Activated gamma-delta T cell treated with Interleukin-2 at 50 U/mL for 16 hours (primary cell): ENCODE results near the gene RHOU.

Experiments used
- DNase-seq: peaks from one replicate; pipeline ENCODE4 v3.0.0-alpha.2; 2020

The RHOU gene

GRCh38 chr1:228739826-228740225, 4.5 kb downstream of the RHOU start:
- no peak for DNase-seq

DNA sequence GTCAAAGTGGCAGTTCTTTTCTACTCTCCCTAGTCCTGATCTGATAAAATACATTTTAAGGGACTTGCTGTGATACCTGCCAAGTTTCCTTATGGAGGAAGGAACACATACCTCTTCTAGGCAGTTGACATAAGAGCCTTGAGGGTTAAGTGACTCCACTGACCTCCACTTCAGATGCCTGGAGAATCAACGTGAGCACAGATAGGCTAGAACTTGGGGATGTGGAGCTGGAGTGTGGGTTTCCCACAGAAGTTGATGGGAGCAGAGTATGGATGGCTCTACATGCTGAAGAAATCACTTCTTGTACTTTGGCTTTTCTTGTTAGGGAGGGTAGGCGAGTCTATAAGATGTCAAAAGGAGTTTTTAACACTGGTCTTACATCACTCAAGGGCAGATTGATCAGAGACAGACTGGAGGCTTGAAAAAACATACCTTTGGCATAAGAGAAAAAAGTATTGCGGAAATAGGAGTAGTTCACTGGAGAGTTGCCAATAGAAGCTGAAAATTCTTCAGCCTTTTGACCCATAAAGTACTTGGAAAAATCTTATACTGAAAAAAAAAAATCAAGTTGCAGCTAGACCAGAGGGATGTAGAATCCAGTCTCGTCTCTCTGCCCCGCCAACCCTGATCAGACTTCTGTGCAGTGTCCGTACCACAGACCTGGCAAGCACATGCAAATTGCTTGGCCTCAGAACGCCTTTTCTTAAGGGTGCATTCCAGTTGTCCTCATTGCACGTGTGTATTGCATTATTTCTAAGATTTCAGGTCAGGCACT, 5.5 kb downstream of the RHOU start:
- DNase-seq, result no peak

DNA sequence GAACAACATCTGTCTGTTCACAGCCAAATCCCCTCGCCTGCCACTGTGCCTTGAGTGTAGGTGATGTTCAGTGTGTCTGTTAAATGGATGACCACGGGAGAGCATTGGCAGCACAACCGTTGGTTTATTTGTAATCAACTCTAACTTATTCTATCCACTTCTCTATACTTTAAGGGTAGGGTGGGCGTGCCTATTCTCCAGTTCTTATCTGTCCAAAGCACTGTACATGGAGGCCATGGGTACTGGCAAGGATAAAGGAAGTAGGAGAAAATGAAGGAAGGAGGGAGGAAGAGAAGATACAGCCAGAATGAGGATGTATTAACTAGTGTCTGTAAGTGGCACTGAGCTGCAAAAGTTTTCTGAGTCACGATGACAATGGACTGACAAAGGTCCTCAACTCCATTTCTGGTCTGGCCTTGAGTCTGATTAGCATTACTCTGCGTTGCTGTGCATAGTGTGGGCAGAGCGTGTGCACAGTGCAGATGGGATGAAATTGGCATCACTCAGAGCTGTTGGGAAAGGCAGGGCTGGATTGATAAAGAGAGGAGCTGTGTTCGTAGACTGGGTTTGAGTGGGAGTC, 7.1 kb downstream of the RHOU start:
- no peak for DNase-seq

- no peak for DNase-seq
Observed at GRCh38 chr1:228743405-228743804, 8.1 kb downstream of the RHOU start.

DNA sequence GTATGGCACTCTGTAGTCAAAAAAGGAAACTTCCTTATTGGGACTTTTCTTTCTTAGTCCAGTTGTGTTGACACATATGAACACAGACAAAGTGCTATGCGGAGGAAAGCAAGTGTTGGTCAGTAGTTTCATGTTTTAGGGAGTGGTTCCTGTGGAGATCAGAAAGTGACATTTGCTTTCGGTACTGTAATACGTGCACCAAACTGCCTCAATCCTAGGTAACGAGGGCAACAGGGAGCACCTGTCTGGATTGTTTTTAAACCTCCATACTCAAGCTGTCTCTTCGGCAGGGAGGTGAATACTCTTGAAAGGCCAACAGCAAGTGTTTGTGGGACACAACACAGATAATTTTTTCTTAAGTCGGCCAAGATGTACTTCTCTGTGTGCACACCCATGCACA, 9.1 kb downstream of the RHOU start:
- no peak for DNase-seq

GRCh38 chr1:228744918-228745317, 9.6 kb downstream of the RHOU start:
- no peak for DNase-seq

GRCh38 chr1:228745497-228745896, 10.2 kb downstream of the RHOU start:
- no peak for DNase-seq

DNA sequence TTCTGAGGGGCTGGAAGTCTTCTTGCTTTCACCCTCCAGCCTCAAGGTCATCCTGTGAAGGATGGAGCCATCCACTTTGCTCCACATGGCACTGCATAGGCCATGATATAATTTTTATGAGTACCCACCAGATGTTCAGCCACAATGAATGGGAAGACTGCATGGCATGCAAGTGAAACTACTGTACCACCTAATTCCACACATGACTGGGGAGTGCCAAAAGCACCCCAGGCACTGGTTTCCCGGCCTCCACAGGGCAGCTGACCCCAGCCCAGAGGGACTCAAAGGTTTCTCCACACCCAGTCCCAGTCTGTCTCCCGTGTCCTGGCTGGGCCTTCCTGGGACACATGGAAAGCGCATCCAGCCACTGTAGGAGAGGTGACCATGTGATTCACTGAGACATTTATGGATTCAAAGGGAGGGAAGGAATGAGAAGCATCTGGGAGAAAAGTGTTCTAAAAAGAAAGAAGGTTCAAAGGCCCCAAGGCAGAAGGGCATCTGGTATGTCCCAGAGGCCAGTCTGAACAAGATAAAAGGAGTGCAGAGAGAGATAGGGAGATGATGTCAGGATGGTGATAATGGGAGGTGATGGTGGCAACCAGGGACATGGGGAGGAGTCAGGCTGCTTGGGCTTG, 12.1 kb downstream of the RHOU start:
- no peak for DNase-seq

DNA sequence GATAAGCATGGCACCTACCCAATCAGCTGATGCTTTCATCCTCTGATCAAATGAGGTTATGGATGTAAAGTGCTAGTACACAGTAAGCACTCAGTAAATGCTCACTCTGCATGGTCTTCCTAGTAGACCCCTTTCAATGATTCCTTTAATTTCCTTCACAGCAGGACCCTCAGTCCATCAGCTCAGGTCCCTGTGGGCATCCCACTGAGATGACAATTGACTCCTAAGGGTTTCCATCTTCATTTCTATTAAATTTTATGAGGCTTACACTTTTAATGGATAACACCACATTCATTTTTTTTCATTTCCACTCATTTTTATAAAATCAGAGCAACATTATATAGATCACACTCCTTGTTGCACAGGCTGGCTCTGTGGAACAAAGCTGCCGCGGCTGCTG, 12.8 kb downstream of the RHOU start:
- no peak for DNase-seq

GRCh38 chr1:228748431-228748830, 13.2 kb downstream of the RHOU start:
- no peak for DNase-seq

DNA sequence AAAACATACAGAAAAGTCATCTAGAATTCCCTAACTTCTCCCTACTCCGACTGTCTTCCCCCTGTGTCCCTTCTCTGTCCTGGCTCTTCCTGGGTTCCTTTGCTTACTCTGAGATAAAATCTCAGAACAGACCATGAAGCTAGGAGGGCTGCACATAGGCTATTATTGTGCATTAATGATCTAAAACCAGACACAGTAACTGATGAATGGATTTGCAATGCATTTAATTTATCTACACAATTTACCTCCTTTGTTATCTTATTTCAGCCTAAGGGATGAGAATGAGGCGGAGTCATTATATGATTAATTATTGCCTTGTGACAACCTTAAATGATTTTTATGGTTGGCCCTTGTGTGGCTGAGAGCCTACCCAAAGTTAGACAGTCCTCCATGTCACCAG, 14.5 kb downstream of the RHOU start:
- DNase-seq, result no peak

DNA sequence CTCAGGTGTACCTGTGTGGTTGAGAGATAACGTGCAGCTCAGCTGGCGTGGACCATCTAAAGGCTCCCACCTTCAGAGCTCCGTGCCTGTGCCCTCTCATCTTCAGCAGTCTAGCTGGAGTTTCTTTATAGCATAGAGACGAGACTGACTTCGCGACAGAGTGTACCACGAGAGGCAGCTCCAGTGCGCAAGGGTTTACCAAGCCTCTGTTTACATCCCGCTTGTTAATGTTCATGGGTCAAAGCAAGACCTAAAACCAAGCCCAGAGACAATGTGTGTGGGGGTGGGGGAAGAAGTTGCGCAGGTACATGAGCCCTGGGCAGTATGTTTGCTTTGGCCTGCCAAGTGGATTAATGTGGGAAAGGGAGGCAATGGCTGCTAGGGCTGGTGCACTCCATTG, 15.6 kb downstream of the RHOU start:
- DNase-seq, result no peak

DNA sequence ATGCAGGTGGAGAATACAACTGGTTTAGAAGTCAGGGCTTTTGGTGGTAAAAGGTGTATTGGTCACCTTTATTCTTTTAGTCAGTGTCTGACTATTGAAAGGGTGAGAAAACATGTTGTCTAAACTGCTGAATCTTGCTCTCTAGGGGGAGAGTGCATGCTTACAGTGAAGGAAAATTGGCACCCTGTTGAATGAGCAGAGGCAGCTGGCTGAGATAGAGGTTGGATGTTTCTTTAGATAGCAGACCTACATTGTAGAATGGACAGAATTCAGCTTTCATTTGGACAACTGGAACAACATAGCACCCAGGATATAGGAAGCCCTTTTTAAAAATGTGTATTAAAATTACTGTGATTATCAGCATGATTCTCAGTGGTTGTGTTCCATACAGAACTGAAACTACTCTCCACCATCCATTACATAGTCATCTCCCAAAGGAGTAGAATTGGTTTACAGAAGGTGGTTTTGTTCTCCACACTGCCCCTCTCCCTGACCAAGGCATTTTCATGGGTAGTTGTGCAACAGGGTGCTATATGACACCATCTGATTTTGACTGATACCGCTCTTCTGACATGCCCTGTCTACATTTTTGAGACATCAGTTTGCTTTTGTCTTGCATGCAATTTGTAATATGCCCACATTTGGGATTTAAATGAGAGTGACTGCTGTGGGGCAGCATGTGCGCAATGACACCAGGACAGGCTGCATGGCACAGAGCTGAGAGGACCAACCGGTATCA, 16.2 kb downstream of the RHOU start:
- DNase-seq, result no peak

- DNase-seq, result no peak
Observed at GRCh38 chr1:228752258-228752657, 17.0 kb downstream of the RHOU start.

DNA sequence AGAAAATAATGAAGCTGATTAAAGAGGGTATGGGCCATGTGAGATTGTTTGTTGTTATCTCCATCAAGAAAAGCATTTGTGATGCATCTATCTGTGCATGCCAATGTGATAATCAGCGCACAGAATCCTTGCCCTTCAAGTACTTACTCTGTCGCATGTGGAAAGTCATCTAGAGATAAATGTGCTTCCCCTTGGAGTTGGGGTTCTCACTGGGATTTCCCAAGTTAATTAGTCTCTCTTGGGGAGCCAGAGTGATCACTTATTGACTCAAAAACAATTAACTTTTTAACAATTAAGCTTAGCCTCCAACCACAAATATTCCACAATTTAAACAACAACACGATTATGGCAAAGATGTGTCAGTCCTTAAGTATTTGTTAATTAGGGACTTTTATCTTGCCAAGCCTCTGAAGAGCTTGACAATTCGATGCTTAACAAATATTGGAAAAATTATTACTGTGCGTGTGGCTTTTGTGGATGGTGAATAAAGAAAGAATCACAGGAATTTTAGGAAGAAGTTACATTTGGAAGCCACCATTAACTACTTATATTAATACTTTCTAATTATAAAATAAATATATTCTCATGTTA, 17.5 kb downstream of the RHOU start:
- DNase-seq, result no peak

DNA sequence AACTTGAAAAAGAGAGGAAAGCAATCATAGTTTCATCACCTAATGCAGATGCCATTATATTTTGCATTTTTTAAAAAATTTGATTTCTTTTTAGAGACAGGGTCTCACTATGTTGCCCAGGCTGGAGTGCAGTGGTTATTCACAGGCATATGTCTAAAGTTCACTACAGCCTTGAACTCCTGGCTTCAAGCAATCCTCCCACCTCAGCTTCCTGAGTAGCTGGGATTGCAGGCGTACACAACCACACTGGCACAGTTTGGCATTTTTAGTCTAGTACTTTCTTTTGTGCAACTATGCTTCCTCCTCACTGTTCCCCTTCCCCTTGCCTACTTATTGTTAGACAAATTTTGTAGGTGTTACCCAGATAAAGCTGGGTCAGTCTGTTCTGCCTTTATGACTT, 18.0 kb downstream of the RHOU start:
- DNase-seq, result no peak

- DNase-seq, result no peak
Observed at GRCh38 chr1:228753786-228754360, 18.6 kb downstream of the RHOU start.

GRCh38 chr1:228754646-228755268, 19.5 kb downstream of the RHOU start:
- no peak for DNase-seq

- no peak for DNase-seq
Observed at GRCh38 chr1:228755800-228756199, 20.5 kb downstream of the RHOU start.

GRCh38 chr1:228756457-228756856, 21.2 kb downstream of the RHOU start:
- DNase-seq, result no peak

DNA sequence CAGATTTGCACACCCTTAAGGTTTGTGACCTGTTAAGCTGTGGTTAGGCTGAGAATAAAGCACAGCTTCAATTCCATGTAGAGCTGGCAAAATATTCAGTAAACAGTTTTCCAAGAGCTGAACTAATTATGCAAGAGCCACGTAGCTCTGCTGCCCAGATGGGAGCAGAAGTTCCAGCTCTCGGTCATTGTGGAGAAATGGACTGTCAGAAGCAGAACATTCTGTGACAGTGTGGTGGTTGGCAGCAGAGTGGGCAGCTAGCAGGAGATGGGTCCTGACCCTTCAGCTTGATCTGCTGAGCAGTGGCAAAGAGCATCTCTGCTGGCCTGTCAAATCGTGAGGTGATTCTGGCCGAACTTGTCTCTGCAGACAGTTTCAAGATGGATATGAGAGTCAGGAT, 23.2 kb downstream of the RHOU start:
- no peak for DNase-seq

- DNase-seq, result no peak
Observed at GRCh38 chr1:228760979-228761378, 25.7 kb downstream of the RHOU start.

DNA sequence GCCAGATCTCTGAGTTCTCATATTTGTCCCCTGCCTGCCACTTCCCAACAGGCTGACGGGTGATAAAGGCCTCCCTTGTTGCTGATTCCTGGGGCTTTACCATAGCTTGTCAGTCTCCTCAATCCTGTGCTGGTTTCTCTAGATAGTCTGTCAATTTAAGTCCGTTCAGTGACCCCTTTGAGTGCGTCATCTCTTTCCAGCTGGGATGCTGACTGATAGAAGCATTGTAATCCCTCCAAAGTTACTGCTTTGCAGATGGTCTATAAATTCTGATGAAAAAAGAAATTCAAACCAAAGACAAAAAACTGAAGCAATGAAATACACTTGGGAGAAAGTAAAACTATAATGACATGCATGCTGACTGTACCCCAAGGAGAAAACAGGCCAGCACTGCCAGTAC, 28.3 kb downstream of the RHOU start:
- DNase-seq, result no peak
